ENCODE results near the gene OXER1.

DNA sequence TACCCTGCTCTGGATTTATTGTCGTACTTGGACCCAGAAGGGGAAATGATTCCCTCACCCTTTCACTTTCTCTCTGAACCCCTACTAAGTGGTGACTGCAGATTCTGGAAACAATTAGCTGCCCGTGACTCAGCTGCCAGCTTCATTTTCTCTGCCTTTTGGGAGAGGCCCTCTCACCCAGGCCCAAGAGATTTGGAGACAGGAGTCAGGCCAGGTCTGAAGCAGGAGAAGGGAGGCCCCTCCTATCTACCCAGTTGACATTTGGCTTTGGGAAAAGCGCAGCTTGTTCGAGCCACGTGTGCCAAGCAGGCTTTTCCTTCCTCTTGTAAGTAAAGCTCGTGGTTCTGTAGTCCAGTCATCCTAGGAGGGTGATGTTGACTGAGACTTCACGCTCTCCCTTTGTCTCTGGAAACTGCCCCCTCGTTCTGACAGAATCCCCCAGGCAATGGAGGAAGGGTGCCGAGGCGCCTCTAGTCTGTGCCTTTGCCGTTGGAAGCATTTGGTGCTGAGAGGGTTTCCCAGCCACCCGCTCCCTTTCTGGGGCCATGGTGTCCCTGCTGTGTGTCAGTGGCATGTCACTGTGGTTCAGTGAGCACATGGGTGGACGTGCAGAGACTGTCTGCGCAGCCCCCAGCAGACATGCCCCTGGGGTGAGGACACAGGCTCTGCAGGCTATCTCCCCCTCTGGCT lies 8.6 kb downstream of the OXER1 start:
- TF ChIP-seq CTCF (IDR thresholded peaks at IDR 0.05): no peak
- TF ChIP-seq POLR2A (IDR thresholded peaks at IDR 0.05): no peak
